ENCODE measurements around the gene PIANP.
A peak's percentile ranks its signal among the peaks of the same experiment; 100 is the strongest.

Gene PIANP

DNA sequence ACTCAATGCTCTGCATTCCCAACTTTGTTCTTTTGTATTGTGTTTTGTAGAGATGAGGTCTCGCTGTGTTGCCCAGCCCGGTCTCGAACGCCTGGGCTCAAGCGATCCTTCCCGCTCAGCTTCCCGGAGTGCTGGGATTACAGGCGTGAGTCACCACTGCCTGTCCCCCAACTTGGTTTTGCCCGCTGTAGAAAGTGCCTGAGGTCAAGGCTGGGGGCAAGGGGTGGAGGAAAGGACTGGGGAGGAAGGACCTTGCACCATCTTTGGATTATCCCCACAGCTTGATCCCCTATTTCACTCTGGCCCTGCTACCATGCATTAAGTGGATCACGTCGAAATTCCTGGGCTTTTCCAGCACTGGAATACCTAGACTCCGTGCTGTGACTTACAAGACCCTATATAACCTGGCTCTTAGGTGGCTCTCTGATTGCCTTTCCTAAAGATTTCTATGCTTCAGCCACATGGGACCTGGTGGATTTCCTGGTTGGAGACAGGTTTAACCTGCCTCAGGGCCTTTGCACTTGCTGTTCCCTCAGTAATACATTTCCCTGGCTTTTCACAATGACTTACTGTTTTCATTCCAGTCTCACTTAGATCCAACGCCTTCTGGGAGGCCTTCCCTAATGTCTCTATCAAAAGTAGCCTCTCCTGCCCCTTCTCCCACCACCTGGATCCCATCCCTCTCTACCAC, 608 bp upstream of the PIANP start:
- Histone ChIP-seq H3K4me1 (ENCODE audit: control insufficient read depth in 1 of 2, insufficient read depth in 2 of 2, low read length in 2 of 2) (peaks cover 0 to 9% of the 10 kb centered on the region in 2 donors), H3K27me3 (ENCODE audit: low read depth, low read length) (peaks cover 22% of the 10 kb centered on the region), H3K4me3 (ENCODE audit: low read depth in 1 of 2, low read length in 2 of 2) (peak overlapping the region in 1 of 2 donors; percentile 46), H3K9me3 (ENCODE audit: control insufficient read depth in 1 of 2, low read length in 2 of 2) (peaks cover 0 to 6% of the 10 kb centered on the region in 2 donors), H3K27ac (ENCODE audit: low read length) (no peak overlapping the region), H3K36me3 (ENCODE audit: control insufficient read depth in 1 of 2, insufficient read depth in 2 of 2, low read length in 2 of 2) (no peaks in the 10 kb centered on the region)

DNA sequence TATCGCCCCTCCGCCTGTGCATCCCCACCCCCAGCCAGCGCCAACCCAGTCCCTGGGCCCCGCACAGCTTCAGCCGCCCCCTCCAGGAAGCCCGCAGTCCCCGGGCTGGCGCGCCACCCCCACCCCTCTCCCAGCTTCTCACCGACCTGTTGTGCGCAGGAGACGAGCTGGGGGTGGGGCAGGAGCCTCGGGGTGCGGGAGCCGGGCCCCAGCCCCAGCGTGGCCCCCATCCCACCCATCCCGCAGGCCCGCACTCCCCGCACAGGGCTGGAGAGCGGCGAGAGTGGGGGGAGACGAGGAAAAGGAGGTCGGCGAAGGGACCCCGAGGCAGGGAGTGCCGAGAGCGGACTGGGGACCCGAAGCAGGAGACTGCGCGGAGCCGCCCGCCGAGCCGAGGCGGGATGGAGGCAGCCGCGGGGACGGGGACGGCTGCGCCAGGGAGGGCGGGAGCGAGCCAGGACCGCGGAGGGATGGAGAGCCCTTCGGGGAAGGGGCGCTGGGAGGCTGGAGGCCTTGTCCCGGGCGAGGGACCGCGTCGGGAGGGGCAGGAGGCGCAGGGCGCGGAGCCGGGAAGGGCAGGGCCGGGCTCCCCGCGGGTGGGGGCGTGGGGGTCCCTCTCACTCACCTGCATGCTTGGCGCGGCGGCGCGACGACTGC, 498 bp downstream of the PIANP start:
- H3K4me1 ChIP-seq (ENCODE audit: control insufficient read depth in 1 of 2, insufficient read depth in 2 of 2, low read length in 2 of 2) = peaks cover 0 to 9% of the 10 kb centered on the region in 2 donors
- peaks cover 0 to 6% of the 10 kb centered on the region in 2 donors for H3K9me3 ChIP-seq (ENCODE audit: control insufficient read depth in 1 of 2, low read length in 2 of 2)
- peaks cover 22% of the 10 kb centered on the region for H3K27me3 ChIP-seq (ENCODE audit: low read depth, low read length)
- no peak overlapping the region for H3K27ac ChIP-seq (ENCODE audit: low read length)
- no peaks in the 10 kb centered on the region for H3K36me3 ChIP-seq (ENCODE audit: control insufficient read depth in 1 of 2, insufficient read depth in 2 of 2, low read length in 2 of 2)
- H3K4me3 ChIP-seq (ENCODE audit: low read depth in 1 of 2, low read length in 2 of 2) = peak overlapping the region; percentile 11 to 65

DNA sequence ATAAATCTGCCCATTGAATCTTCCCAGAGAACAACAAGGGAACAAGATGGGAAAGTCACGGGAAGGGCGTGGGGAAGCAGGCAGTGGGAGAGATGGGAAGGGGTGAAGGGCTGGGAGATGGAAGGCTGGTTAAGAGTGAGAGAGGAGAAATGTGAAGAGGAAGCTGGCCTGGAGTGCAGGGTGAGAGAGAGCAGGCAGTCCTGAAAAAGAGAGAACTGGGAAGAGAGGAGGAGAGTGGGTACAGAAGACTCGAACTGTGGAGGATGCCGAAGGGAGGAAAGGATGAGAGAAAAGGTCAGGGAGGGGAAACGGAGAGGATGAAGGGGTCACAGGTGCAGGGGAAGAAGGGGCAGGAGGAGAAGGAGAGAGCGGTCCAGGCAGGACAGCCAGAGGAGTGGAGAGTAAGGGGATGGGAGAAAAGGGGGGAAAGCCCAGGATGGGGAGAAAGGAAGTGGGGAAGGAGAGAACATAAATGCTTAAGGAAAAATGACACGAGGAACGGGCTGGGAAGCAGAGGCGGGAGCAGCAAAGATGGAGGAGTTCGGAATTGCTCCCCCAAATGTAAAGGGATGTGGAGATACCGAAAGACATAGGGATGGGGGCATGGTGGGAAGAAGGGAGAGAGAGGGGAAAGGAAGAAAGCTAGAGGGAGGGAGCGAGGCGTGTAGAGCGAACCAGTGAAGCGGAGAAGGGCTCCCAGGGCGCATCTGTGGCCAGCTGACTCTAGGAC, 1.2 kb downstream of the PIANP start:
- H3K27me3 ChIP-seq (ENCODE audit: low read depth, low read length) = peaks cover 22% of the 10 kb centered on the region
- H3K27ac ChIP-seq (ENCODE audit: low read length) = no peak overlapping the region
- H3K4me3 ChIP-seq (ENCODE audit: low read depth in 1 of 2, low read length in 2 of 2) = peak overlapping the region in 1 of 2 donors; percentile 65
- peaks cover 0 to 9% of the 10 kb centered on the region in 2 donors for H3K4me1 ChIP-seq (ENCODE audit: control insufficient read depth in 1 of 2, insufficient read depth in 2 of 2, low read length in 2 of 2)
- no peaks in the 10 kb centered on the region for H3K36me3 ChIP-seq (ENCODE audit: control insufficient read depth in 1 of 2, insufficient read depth in 2 of 2, low read length in 2 of 2)
- H3K9me3 ChIP-seq (ENCODE audit: control insufficient read depth in 1 of 2, low read length in 2 of 2) = peaks cover 0 to 6% of the 10 kb centered on the region in 2 donors

- Histone ChIP-seq H3K36me3 (ENCODE audit: control insufficient read depth in 1 of 2, insufficient read depth in 2 of 2, low read length in 2 of 2) (no peaks in the 10 kb centered on the region), H3K27me3 (ENCODE audit: low read depth, low read length) (peaks cover 22% of the 10 kb centered on the region), H3K9me3 (ENCODE audit: control insufficient read depth in 1 of 2, low read length in 2 of 2) (peaks cover 0 to 6% of the 10 kb centered on the region in 2 donors), H3K27ac (ENCODE audit: low read length) (no peak overlapping the region), H3K4me3 (ENCODE audit: low read depth in 1 of 2, low read length in 2 of 2) (no peak overlapping the region), H3K4me1 (ENCODE audit: control insufficient read depth in 1 of 2, insufficient read depth in 2 of 2, low read length in 2 of 2) (peaks cover 0 to 9% of the 10 kb centered on the region in 2 donors)
Measured at GRCh38 chr12:6698352-6699046, 2.1 kb downstream of the PIANP start.

DNA sequence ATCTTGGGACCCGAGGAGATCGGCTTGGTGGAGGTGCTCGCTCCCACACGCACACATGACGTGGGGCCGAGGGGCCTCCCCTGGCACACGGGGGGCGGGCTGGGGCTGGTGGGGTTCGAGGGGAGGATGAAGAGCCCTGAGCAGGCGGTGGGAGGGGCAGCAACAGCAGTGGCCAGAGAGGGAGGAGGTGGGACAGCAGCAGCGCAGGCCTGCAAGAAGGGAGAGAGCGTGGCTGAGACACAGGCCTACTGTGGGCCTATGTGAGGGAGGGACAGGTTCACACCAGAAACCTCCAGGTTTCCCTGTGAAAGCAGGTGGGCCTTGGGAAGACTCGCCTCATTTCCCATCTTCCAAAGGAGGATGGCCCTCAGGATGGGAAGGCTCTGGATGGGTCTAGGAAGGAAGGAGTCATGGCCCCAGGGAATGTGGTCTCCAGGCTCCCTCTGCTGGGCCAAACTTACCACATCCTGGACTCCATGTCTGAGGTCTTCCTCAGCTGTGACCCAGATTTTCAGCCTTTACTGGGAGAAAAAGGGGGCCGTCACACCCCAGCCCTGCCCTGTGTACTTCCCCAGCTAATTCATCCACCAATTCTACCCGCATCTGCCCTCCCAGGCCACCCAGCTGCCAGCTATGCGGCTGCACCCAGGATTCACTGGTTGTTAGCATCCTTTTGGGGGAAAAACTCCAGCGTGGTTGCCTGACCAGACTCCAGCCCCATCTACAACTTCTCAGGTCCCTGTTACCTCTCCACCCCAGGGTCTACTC, 2.8 kb downstream of the PIANP start:
- no peak overlapping the region for H3K27ac ChIP-seq (ENCODE audit: low read length)
- H3K9me3 ChIP-seq (ENCODE audit: control insufficient read depth in 1 of 2, low read length in 2 of 2) = peaks cover 0 to 6% of the 10 kb centered on the region in 2 donors
- H3K4me1 ChIP-seq (ENCODE audit: control insufficient read depth in 1 of 2, insufficient read depth in 2 of 2, low read length in 2 of 2) = peaks cover 0 to 9% of the 10 kb centered on the region in 2 donors
- H3K36me3 ChIP-seq (ENCODE audit: control insufficient read depth in 1 of 2, insufficient read depth in 2 of 2, low read length in 2 of 2) = no peaks in the 10 kb centered on the region
- H3K27me3 ChIP-seq (ENCODE audit: low read depth, low read length) = peaks cover 22% of the 10 kb centered on the region
- H3K4me3 ChIP-seq (ENCODE audit: low read depth in 1 of 2, low read length in 2 of 2) = no peak overlapping the region

DNA sequence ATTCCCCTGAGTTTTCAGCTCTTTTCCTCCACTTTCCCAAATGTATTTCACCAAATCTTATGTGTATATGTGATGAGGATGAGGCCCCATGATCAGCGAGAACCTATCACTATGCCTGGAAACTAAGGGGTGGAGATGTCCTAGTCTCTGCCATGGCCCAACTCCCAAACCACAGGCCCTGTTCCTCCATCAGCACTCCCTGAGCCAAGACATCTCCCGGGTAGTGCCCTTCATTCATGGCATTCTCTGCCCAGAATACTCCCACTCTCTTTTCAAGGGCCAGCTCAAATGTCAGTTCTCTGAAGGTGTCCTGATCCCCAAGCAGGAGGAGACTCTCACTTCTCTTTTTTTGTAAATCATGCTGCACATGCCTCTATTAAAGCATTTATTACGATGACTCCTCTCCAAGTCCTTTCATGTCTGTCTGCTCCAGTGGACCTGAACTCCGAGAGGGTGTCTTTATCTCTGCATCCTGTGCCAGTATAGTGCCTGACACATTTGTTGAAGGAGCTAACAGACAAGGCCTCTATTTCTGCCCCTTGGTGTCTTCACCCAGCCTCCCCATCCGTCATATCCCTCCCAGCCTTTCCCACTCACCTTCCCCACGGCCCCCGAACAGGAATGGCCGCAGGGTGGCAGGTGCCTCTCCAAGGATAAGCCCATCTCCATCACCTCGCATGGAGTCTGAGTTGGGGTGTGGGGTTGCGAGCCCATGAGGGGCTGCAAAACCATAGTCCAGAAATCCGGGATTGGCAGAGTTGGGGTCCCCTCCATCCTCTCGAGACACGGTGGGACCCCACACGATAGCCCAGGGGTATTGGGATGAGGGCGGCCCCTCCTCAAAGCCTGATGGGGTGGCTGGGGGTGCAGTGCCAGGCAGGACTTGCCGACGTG, 3.7 kb downstream of the PIANP start:
- Histone ChIP-seq H3K9me3 (ENCODE audit: control insufficient read depth in 1 of 2, low read length in 2 of 2) (peaks cover 0 to 6% of the 10 kb centered on the region in 2 donors), H3K4me3 (ENCODE audit: low read depth in 1 of 2, low read length in 2 of 2) (no peak overlapping the region), H3K36me3 (ENCODE audit: control insufficient read depth in 1 of 2, insufficient read depth in 2 of 2, low read length in 2 of 2) (no peaks in the 10 kb centered on the region), H3K27ac (ENCODE audit: low read length) (no peak overlapping the region), H3K27me3 (ENCODE audit: low read depth, low read length) (peaks cover 22% of the 10 kb centered on the region), H3K4me1 (ENCODE audit: control insufficient read depth in 1 of 2, insufficient read depth in 2 of 2, low read length in 2 of 2) (peaks cover 0 to 9% of the 10 kb centered on the region in 2 donors)

DNA sequence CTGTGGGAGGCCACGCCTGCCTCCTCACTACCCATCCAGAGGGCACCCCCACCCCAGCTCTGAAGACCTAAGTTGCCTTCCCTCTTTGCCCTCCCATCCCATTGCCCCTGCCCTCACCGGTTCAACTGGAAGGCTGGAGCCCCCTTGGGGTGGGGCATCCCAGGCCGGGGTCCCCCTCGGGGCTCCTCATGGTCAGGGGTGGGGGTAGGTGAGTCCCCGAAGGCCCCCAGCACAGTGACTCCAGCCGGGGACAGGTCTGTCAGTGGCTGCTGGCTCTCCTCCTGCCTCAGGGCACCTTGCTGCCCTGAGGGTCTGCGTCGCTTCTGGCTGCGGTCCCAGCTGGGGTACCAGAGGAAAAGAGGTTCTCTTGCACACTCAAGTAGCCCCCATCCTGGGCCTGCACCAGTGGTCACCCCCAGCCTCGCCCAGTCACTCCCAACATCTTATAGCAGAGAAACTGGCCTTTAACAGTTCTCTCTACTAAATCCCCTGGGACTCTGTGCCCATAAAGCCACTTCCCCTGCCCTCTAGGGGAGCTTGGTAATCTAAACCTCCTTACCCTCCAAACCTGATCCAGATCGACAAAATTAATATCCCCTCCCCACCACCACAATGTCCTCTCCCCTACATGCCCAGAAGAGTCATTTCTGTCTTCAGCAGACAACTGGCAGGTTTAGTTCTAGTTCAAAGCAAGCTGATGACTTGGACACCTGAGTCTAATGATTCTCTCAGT, 5.1 kb downstream of the PIANP start:
- Histone ChIP-seq H3K4me3 (ENCODE audit: low read depth in 1 of 2, low read length in 2 of 2) (no peak overlapping the region), H3K27ac (ENCODE audit: low read length) (no peak overlapping the region), H3K36me3 (ENCODE audit: control insufficient read depth in 1 of 2, insufficient read depth in 2 of 2, low read length in 2 of 2) (no peaks in the 10 kb centered on the region), H3K9me3 (ENCODE audit: control insufficient read depth in 1 of 2, low read length in 2 of 2) (no peaks in the 10 kb centered on the region), H3K27me3 (ENCODE audit: low read depth, low read length) (peaks cover 11% of the 10 kb centered on the region), H3K4me1 (ENCODE audit: control insufficient read depth in 1 of 2, insufficient read depth in 2 of 2, low read length in 2 of 2) (peaks cover 0 to 12% of the 10 kb centered on the region in 2 donors)

DNA sequence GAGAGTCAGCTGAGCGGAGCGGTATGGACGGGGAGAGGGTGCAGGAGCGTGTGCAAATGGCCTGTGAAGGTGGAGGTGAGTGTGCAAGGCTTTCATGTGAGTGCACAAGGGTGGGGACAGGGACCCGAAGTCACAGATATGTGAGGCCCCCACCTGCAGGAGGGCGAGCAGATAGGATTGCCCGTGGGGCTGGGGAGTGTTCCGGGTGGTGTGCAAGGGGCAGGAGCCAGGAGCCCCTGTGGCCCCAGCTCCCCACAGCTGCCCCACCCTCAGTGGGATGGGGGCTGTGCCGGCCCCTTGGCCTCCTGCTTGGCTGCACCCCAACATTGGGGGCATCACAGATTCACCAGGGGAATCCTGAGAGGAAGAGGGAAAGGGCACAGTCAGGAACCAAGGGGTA, 5.9 kb downstream of the PIANP start:
- H3K9me3 ChIP-seq (ENCODE audit: control insufficient read depth in 1 of 2, low read length in 2 of 2) = no peaks in the 10 kb centered on the region
- H3K36me3 ChIP-seq (ENCODE audit: control insufficient read depth in 1 of 2, insufficient read depth in 2 of 2, low read length in 2 of 2) = no peaks in the 10 kb centered on the region
- no peak overlapping the region for H3K4me3 ChIP-seq (ENCODE audit: low read depth in 1 of 2, low read length in 2 of 2)
- H3K27ac ChIP-seq (ENCODE audit: low read length) = no peak overlapping the region
- H3K27me3 ChIP-seq (ENCODE audit: low read depth, low read length) = peaks cover 10% of the 10 kb centered on the region
- H3K4me1 ChIP-seq (ENCODE audit: control insufficient read depth in 1 of 2, insufficient read depth in 2 of 2, low read length in 2 of 2) = peaks cover 3 to 12% of the 10 kb centered on the region in 2 donors

- no peak overlapping the region for H3K4me3 ChIP-seq (ENCODE audit: low read depth in 1 of 2, low read length in 2 of 2)
- no peaks in the 10 kb centered on the region for H3K36me3 ChIP-seq (ENCODE audit: control insufficient read depth in 1 of 2, insufficient read depth in 2 of 2, low read length in 2 of 2)
- no peak overlapping the region for H3K27ac ChIP-seq (ENCODE audit: low read length)
- peaks cover 3 to 11% of the 10 kb centered on the region in 2 donors for H3K4me1 ChIP-seq (ENCODE audit: control insufficient read depth in 1 of 2, insufficient read depth in 2 of 2, low read length in 2 of 2)
- H3K27me3 ChIP-seq (ENCODE audit: low read depth, low read length) = peaks cover 6% of the 10 kb centered on the region
- H3K9me3 ChIP-seq (ENCODE audit: control insufficient read depth in 1 of 2, low read length in 2 of 2) = no peaks in the 10 kb centered on the region
Measured at GRCh38 chr12:6693832-6694355, 6.7 kb downstream of the PIANP start.
